NCI-H69 (cell line): ENCODE data around the gene DLGAP1.
A peak's percentile ranks its signal among the peaks of the same experiment; 100 is the strongest.
"Not testable (repeated sequence)": the region's sequence is repeated elsewhere in the genome, so short reads cannot be mapped to it uniquely, and the experiment has no call there.

Source experiments
- DNase-seq: peaks from one replicate; lab custom pipeline; 2025; lab: John Stamatoyannopoulos, UW

Gene DLGAP1

GRCh38 chr18:3658529-3658928, 796.6 kb downstream of the DLGAP1 start:
- DNase-seq: no peak

- DNase-seq: no peak
These were observed 799.7 kb downstream of the DLGAP1 start for GRCh38 chr18:3655254-3656050.

GRCh38 chr18:3654442-3655253, 800.5 kb downstream of the DLGAP1 start:
- DNase-seq: no peak

DNA sequence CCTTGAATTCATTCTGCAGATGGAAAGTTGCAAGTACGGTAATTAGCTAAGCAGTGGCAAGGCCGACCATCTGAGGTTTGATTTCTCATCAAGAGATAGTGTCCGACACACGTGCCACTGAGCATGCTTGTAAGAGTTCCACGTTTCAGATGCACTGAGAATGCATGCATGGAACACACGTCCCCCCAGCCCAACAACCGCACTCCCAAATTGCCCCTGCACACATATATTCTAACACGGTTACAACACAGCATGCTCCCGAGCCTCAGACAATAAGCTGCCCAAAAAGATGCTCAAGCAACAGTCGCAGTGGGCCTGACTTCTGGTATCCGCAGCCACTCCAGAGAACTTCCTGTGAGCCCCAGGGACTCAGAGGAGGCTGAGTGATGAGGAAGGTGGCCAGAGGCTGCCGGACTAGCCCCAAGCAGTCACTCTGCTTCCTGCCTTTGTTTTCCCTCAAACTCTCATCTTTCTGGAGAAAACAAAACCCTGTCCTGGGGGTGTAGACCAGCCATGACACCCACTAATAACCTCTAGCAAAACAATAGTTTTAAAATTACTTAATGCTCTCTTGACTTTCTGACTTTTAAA, 801.2 kb downstream of the DLGAP1 start:
- DNase-seq: no peak

DNA sequence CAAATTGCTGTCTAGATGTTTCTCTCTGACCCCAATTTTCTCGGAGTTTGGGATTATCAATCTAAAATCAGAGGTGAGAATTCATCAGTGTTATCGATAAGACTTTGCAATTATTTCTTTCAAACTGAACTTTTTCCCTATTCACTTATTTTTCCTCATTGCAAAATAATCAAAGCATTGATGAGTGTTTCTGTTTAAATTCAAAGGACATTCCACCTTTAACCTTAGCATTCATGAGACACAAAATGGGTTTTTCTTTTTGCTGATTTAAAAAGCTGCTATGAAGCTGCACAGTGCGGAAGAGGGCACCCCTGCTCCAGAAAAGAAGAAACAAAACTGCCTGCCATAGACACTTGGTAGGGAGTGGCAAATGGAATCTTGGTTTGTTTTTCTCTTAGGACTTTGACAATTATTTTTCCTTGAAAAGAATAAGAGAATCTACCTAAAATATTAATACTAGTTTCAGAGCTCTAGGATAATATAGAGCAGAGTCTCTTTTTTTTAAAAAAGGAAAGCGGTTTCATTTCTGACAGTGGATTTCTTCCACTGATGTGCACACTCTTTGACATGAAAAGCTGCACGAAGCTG, 801.8 kb downstream of the DLGAP1 start:
- DNase-seq: no peak

DNA sequence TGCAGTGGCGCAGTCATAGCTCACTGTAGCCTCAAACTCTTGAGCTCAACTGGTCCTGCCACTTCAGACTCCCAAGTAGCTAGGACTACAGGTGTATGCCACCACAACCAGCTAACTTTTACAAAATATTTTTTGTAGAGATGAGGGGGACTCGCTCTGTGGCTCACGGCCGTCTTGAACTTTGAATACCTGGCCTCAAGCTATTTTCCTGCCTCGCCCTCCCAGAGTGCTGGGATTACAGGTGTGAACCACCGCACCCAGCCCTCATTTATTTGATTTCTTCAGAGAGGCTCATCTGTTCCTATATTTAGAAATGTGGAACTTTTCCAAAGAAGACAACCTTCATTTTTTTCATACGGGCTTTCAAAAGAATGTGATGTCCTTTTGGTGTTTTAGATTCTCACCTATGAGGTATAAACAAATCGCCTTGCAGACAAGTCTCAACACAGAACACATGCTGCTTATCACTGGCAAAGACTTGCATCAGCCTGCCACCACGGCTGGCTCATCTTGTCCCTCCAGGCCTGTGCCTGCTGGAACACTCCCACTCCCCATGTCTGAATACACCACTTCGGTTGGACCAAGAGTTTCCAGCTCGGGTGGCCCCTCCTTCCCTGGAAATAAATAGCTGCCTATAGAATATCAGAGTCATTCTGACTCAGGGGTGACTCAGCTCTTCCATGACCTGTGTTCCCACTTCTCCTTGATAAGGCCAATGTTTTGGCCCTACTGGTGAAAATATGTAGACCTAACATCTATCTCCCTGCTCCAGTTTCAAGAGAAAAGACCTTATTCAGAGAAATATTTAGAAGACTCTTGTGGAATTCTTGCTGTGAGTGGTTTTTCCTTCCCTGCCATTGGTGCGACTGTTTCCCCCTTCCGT, 802.5 kb downstream of the DLGAP1 start:
- peak; percentile 60 for DNase-seq

DNA sequence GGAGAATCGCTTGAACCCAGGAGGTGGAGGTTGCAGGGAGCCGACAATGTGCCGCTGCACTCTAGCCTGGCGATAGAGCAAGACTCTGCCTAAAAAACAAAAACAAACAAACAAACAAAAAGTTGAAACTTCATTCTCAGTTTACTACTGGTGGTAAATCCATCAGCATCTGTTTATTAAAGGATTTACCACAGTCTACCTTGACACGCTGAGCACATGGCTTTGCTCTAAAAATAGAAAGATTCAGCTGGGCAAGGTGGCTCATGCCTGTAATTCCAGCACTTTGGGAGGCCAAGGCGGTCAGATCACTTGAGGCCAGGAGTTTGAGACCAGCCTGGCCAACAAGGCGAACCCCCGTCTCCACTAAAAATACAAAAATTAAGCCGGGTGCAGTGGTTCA, 803.8 kb downstream of the DLGAP1 start:
- no peak for DNase-seq

- not testable (repeated sequence) for DNase-seq
These were observed 804.5 kb downstream of the DLGAP1 start for GRCh38 chr18:3650521-3651042.

DNA sequence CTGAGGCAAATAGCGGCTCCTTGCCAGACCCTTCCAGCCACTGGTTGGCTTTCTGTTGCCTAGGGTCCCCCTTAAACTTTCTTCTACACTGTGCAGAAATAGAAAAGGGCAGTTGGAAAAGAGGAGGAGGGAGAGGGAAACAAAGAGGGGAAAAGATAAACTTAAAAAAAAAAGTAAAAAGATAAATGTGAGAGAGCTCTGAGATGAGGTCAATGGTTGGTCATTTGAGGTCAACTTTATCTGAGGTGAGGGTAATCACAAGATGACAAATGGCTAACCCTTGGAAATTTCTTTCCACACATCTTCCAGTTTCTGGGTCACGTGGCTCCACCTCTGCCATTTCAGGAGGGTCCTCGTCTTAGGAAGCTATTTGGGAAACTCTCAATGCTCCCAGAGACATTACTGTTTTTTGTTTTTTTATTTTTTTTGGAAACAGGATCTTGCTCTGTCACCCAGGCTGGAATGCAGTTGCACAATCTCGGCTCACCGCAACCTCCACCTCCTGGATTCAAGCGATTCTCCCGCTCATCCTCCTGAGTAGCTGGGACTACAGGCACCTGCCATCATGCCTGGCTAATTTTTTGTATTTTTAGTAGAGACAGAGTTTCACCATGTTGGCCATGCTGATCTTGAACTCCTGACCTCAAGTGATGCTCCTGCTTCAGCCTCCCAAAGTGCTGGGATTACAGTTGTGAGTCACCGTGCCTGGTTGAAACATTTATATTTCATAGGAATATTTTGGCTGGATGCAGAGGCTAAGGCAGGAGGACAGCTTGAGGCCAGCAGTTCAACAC, 805.3 kb downstream of the DLGAP1 start:
- no peak for DNase-seq

- DNase-seq: no peak
These were observed 805.9 kb downstream of the DLGAP1 start for GRCh38 chr18:3649135-3649632.

GRCh38 chr18:3648641-3649040, 806.5 kb downstream of the DLGAP1 start:
- DNase-seq: peak; percentile 69

- peak; percentile 75 for DNase-seq
These were observed 806.9 kb downstream of the DLGAP1 start for GRCh38 chr18:3648200-3648599.

DNA sequence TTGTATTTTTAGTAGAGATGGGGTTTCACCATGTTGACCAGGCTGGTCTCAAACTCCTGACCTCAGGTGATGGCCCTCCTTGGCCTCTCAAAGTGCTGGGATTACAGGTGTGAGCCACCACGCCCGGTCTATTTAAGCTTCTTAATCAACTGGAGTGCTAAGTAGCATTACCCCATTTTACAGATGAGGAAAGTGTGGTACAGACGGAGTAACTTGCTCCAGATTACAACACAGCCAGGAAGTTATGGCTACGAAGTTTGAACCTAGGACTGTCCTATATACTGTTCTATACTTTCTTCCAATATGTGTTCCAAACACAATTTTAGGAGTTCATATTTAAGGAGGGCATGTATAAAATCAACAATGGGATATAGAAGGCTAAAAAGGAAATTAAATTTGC, 807.5 kb downstream of the DLGAP1 start:
- DNase-seq: peak; percentile 20

GRCh38 chr18:3645384-3646156, 809.5 kb downstream of the DLGAP1 start:
- no peak for DNase-seq

GRCh38 chr18:3634250-3634939, 820.7 kb downstream of the DLGAP1 start:
- no peak for DNase-seq

- DNase-seq: no peak
These were observed 823.2 kb downstream of the DLGAP1 start for GRCh38 chr18:3631887-3632286.

DNA sequence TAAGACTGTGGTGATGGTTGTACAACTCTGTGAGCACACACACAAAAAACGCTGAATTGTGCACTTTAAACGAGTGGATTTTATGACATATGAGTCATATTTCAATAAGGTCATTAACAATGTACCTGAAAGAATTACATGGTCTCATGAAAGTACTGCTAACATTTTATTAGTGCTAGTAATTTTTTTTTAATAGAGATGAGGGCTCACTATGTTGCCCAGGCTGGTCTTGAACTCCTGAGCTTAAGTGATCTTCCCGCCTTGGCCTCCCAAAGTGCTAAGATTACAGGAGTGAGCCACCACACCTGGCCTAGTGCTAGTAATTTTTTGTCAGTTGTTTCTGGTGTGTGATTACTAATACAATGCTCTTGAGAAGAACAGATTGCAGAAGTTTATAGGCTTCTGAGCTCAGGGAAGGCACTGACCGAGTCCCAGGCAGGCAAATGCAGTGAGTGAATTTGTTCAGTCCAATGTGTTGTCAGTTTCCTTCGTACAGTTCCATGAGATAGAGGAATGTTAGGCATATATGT, 828.1 kb downstream of the DLGAP1 start:
- no peak for DNase-seq

DNA sequence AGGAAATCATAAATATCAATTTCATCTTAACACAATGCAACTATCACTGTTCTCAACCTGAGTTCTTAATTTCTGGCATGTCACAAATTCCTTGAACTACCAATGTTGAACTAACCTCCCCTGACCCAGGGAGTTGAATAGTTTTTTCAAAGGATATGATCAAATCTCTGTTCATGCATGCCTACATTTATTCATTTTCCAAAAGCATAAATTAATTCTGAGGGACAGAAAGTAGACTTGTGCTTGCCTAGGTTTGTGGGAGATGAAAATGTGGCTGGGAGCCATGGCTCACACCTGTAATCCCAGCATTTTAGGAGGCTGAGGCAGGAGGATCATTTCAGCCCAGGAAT, 829.4 kb downstream of the DLGAP1 start:
- DNase-seq: no peak
